ENCODE results near the gene C8B. TPM values are rescaled to one million over a fixed set of nuclear protein-coding genes. Genes with fewer than 3 reads are reported as not detected.

C8B gene
- total and polyA plus RNA-seq, 12 donors, result not detected

DNA sequence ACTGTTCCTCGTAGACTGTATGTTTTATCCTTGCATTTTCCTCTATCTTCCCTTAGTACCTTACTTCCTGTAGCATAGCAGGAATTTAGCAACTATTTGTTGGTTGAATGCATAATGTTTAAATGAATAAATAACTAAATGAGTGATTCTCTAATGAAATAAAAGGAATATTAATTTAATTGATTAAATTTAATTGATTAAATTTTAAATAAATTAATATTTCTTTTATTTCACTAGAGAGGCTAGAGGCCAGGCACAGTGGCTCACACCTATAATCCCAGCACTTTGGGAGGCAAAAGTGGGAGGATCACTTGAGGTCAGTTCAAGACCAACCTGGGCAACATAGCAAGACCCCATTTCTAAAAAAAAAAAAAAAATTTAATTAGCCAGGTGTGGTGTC is 25.8 kb downstream of the C8B start:
- H3K36me3 ChIP-seq, result no peaks in the 10 kb centered on the region
- 0 to 50% methylated on average over 1 of the region's 1 CpG for WGBS, 2 donors
- DNase-seq (no peak), ATAC-seq (no peak)
- no peak overlapping the region for H3K4me3 ChIP-seq
- intact Hi-C loops (cut with DNase I), result no loop called here
- TF ChIP-seq, protein P1, sequence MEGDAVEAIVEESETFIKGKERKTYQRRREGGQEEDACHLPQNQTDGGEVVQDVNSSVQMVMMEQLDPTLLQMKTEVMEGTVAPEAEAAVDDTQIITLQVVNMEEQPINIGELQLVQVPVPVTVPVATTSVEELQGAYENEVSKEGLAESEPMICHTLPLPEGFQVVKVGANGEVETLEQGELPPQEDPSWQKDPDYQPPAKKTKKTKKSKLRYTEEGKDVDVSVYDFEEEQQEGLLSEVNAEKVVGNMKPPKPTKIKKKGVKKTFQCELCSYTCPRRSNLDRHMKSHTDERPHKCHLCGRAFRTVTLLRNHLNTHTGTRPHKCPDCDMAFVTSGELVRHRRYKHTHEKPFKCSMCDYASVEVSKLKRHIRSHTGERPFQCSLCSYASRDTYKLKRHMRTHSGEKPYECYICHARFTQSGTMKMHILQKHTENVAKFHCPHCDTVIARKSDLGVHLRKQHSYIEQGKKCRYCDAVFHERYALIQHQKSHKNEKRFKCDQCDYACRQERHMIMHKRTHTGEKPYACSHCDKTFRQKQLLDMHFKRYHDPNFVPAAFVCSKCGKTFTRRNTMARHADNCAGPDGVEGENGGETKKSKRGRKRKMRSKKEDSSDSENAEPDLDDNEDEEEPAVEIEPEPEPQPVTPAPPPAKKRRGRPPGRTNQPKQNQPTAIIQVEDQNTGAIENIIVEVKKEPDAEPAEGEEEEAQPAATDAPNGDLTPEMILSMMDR (IDR thresholded peaks at IDR 0.05), result no peak
- peaks cover 0 to 10% (median 4%) of the 10 kb centered on the region in 7 donors for H3K27me3 ChIP-seq
- H3K9me3 ChIP-seq, result no peaks in the 10 kb centered on the region
- no peak overlapping the region for H3K27ac ChIP-seq
- no peaks in the 10 kb centered on the region for H3K4me1 ChIP-seq

DNA sequence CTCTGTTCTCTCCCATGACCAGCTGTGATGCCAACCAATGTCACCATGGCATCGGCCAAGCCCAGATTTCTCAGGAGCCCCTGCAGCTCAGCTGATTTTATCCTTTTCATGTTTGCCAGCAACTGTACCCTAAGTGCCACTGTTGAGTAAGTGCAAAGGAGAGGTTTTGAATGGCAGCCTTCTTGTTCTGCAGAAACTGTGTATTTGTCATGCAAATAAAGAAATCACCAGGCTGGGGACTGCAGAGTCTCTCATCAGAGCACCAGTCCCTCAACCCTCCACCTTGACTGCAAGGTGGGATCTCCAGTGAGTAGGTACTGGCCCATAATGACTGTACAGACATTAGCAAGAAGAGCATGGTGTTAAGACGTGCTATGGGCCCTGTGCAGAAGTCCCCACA is 26.6 kb downstream of the C8B start:
- intact Hi-C loops (cut with DNase I), result no loop called here
- DNase-seq (no peak), ATAC-seq (no peak)
- peaks cover 0 to 10% (median 4%) of the 10 kb centered on the region in 7 donors for H3K27me3 ChIP-seq
- no peaks in the 10 kb centered on the region for H3K36me3 ChIP-seq
- TF ChIP-seq, protein P1 (IDR thresholded peaks at IDR 0.05), result no peak
- no peaks in the 10 kb centered on the region for H3K4me1 ChIP-seq
- H3K27ac ChIP-seq, result no peak overlapping the region
- 86 to 88% methylated on average over 2 of the region's 2 CpGs for WGBS, 2 donors
- no peak overlapping the region for H3K4me3 ChIP-seq
- no peaks in the 10 kb centered on the region for H3K9me3 ChIP-seq

DNA sequence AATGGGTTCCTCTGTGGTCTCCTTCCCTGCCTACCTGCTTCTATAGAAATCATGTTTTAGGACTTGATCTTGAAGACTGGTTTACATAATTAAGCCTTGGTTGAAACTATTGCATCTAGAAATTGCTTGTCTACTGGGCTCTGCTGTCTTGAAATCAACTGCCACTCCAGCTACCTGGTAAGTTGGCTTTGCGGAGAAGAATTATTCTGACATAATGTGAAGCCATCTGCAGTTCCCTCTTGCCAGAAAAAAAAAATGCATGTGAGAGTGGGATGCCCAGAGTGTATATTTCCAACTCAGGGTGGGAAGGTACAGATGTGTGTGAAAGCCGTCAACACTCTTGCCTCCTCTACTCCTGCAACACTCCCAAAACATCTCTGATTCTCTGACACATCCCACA is 27.2 kb downstream of the C8B start:
- Histone ChIP-seq H3K4me1 (no peaks in the 10 kb centered on the region), H3K9me3 (no peaks in the 10 kb centered on the region), H3K27ac (no peak overlapping the region), H3K27me3 (peaks cover 0 to 10% (median 4%) of the 10 kb centered on the region in 7 donors), H3K36me3 (no peaks in the 10 kb centered on the region), H3K4me3 (no peak overlapping the region)
- TF ChIP-seq, protein P1 (IDR thresholded peaks at IDR 0.05), result no peak
- intact Hi-C loops (cut with DNase I), result no loop called here
- no peak for ATAC-seq
- 90 to 93% methylated on average over 2 of the region's 2 CpGs for whole genome bisulfite sequencing, 2 donors
- DNase-seq, result no peak

DNA sequence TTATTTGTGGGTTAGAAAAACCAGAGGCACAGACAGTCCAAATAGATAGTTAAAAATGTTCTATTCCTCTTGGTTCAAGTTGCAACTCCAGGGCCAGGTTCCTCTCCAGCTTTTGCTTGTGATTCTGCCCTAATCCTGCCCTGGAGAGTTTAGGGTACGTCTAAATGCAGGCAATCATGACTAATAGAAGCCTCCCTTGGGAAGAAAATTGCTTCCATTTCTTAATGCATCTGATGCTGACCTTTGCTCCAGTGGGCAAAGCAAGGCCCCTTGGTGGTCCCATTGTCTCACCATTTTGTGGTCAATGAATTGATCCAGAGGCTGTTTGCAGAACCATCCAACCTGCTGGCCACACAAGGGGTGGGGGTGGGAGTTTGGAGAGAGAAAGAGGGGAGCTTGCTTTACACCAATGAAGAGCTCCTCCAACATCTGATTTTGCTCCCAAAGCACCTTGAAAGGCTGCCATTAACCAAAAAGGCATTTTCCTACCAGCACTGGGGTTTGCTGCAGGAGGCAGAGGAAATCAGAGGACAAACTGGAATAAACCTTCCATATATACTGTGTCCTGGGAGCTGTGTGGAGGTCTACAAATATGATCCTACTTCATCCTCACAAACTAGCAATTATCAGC is 31.3 kb downstream of the C8B start:
- DNase-seq (no peak), ATAC-seq (no peak)
- WGBS, 2 donors, result 10 to 13% methylated on average over 1 of the region's 1 CpG
- Histone ChIP-seq H3K27ac (no peak overlapping the region), H3K4me3 (no peak overlapping the region), H3K27me3 (peaks cover 0 to 7% (median 0%) of the 10 kb centered on the region in 7 donors), H3K9me3 (no peaks in the 10 kb centered on the region), H3K36me3 (no peaks in the 10 kb centered on the region), H3K4me1 (no peaks in the 10 kb centered on the region)
- TF ChIP-seq, protein P1 (IDR thresholded peaks at IDR 0.05), result no peak
- intact Hi-C loops (cut with DNase I), result no loop called here

Data from heart right ventricle (tissue), 16 donors.